Bronchial epithelial cell (primary cell): ENCODE measurements around the gene TM9SF4. TPM values are rescaled to one million over a fixed set of nuclear protein-coding genes. Genes with fewer than 3 reads are reported as not detected.

Source experiments
- DNase-seq: peaks from one replicate; pipeline ENCODE4 v3.0.0-alpha.2; 2010; ENCODE audit warnings: low read depth
- FAIRE-seq: peaks from 2 replicates; lab custom pipeline; 2011; peaks lifted over from hg19 to GRCh38; lab: Jason Lieb, UNC
- H3K27me3 ChIP-seq: 2 replicates; pipeline ENCODE4 v1.5.1; 2011; ENCODE audit warnings: low read length; ENCODE audit not compliant: control insufficient read depth, insufficient read depth
- H3K36me3 ChIP-seq: 2 replicates; pipeline ENCODE4 v1.5.1; 2011; ENCODE audit warnings: low read length; ENCODE audit not compliant: control insufficient read depth, insufficient read depth
- H3K4me3 ChIP-seq: 2 replicates; pipeline ENCODE4 v1.5.1; 2011; ENCODE audit warnings: mild to moderate bottlenecking, low read depth, low read length, control low read depth
- CTCF ChIP-seq: IDR thresholded peaks from 2 replicates; pipeline ENCODE4 v1.5.1; 2011; ENCODE audit warnings: mild to moderate bottlenecking, moderate library complexity, low read length, control low read depth, inconsistent platforms; ENCODE audit not compliant: insufficient read depth, severe bottlenecking
- total RNA-seq: library from RNA; depleted of rRNA; stranded (reverse); fragments of >200 nt; gene quantifications from 2 replicates; pipeline ENCODE4 v1.2.1, GENCODE V29; 2014

Gene TM9SF4
- total RNA-seq, 1 donor from 2014 or later, result 19.0 TPM

- no peak for TF ChIP-seq CTCF
- no peak for DNase-seq
- no peak overlapping the region for H3K4me3 ChIP-seq
- peaks cover 4% of the 10 kb centered on the region for H3K27me3 ChIP-seq
- no peak for FAIRE-seq
- no peaks in the 10 kb centered on the region for H3K36me3 ChIP-seq
These were observed 26.0 kb upstream of the TM9SF4 start for GRCh38 chr20:32083469-32083868.

GRCh38 chr20:32087070-32087469 lies 22.4 kb upstream of the TM9SF4 start:
- DNase-seq (no peak), FAIRE-seq (no peak)
- TF ChIP-seq CTCF, result no peak
- no peak overlapping the region for H3K4me3 ChIP-seq
- H3K27me3 ChIP-seq, result no peaks in the 10 kb centered on the region
- H3K36me3 ChIP-seq, result no peaks in the 10 kb centered on the region

- TF ChIP-seq CTCF, result no peak
These were observed 20.8 kb upstream of the TM9SF4 start for GRCh38 chr20:32088759-32089158.

GRCh38 chr20:32089637-32090362 lies 19.7 kb upstream of the TM9SF4 start:
- no peaks in the 10 kb centered on the region for H3K27me3 ChIP-seq
- no peak for TF ChIP-seq CTCF
- no peaks in the 10 kb centered on the region for H3K36me3 ChIP-seq
- FAIRE-seq, result no peak
- no peak overlapping the region for H3K4me3 ChIP-seq
- DNase-seq, result no peak

More at GRCh38 chr20:32088759-32089158, 20.8 kb upstream of the TM9SF4 start:
- no peak for FAIRE-seq
- Histone ChIP-seq H3K27me3 (no peaks in the 10 kb centered on the region), H3K4me3 (no peak overlapping the region), H3K36me3 (no peaks in the 10 kb centered on the region)
- DNase-seq, result no peak

GRCh38 chr20:32091888-32092346 lies 17.6 kb upstream of the TM9SF4 start:
- FAIRE-seq, result no peak
- no peaks in the 10 kb centered on the region for H3K36me3 ChIP-seq
- peak; percentile 55 for DNase-seq
- no peaks in the 10 kb centered on the region for H3K27me3 ChIP-seq
- peak; percentile 96 for TF ChIP-seq CTCF
- no peak overlapping the region for H3K4me3 ChIP-seq
